HT-29 (cell line): ENCODE data around the gene MTCH2. TPM values are rescaled to one million over a fixed set of nuclear protein-coding genes. Genes with fewer than 3 reads are reported as not detected.
"Not testable (repeated sequence)": the region's sequence is repeated elsewhere in the genome, so short reads cannot be mapped to it uniquely, and the experiment has no call there.

ENCODE experiments used
- DNase-seq: peaks from one replicate; pipeline ENCODE4 v3.0.0-alpha.2; 2015; ENCODE audit warnings: low spot score
- total RNA-seq: library from RNA; depleted of rRNA; stranded (reverse); fragments of >200 nt; shearing (Covaris generic); gene quantifications from 2 replicates; pipeline ENCODE4 v1.2.3, GENCODE V29; 2014; rRNA removed

Gene MTCH2
- 103 and 109 TPM in 2 replicates for total RNA-seq

GRCh38 chr11:47642099-47642855 is at the start of gene MTCH2:
MTCH2 (minus strand) TSS chr11:47642559; CDS start chr11:47642465, 94 bp downstream.
- DNase-seq, result peak; percentile 97

- DNase-seq, result no peak
Observed at GRCh38 chr11:47691979-47692378, 49.6 kb upstream of the MTCH2 start.

GRCh38 chr11:47689480-47689879 is 47.1 kb upstream of the MTCH2 start:
- DNase-seq, result no peak

- no peak for DNase-seq
Observed at GRCh38 chr11:47688991-47689390, 46.6 kb upstream of the MTCH2 start.

- no peak for DNase-seq
Observed at GRCh38 chr11:47688111-47688510, 45.8 kb upstream of the MTCH2 start.

GRCh38 chr11:47686704-47687103 is 44.3 kb upstream of the MTCH2 start:
- not testable (repeated sequence) for DNase-seq

- DNase-seq, result no peak
Observed at GRCh38 chr11:47686151-47686550, 43.8 kb upstream of the MTCH2 start.

GRCh38 chr11:47675851-47676250 is 33.5 kb upstream of the MTCH2 start:
- DNase-seq, result no peak

GRCh38 chr11:47672283-47672730 is 29.9 kb upstream of the MTCH2 start:
- DNase-seq, result no peak

GRCh38 chr11:47669856-47670255 is 27.5 kb upstream of the MTCH2 start:
- no peak for DNase-seq

- DNase-seq, result no peak
Observed at GRCh38 chr11:47668665-47669064, 26.3 kb upstream of the MTCH2 start.

GRCh38 chr11:47667555-47667954 is 25.2 kb upstream of the MTCH2 start:
- no peak for DNase-seq

- no peak for DNase-seq
Observed at GRCh38 chr11:47667135-47667534, 24.8 kb upstream of the MTCH2 start.

- not testable (repeated sequence) for DNase-seq
Observed at GRCh38 chr11:47664936-47665335, 22.6 kb upstream of the MTCH2 start.

- DNase-seq, result no peak
Observed at GRCh38 chr11:47661245-47661644, 18.9 kb upstream of the MTCH2 start.

GRCh38 chr11:47659276-47659675 is 16.9 kb upstream of the MTCH2 start:
- no peak for DNase-seq

GRCh38 chr11:47656260-47656885 is 14.0 kb upstream of the MTCH2 start:
- no peak for DNase-seq

- no peak for DNase-seq
Observed at GRCh38 chr11:47651818-47652469, 9.6 kb upstream of the MTCH2 start.

- DNase-seq, result no peak
Observed at GRCh38 chr11:47649276-47649675, 6.9 kb upstream of the MTCH2 start.

- DNase-seq, result no peak
Observed at GRCh38 chr11:47646019-47646418, 3.7 kb upstream of the MTCH2 start.

- no peak for DNase-seq
Observed at GRCh38 chr11:47645500-47645899, 3.1 kb upstream of the MTCH2 start.

GRCh38 chr11:47641600-47642098 is 710 bp downstream of the MTCH2 start:
- peak; percentile 42 for DNase-seq
